ENCODE measurements around the gene CYSRT1. TPM values are rescaled to one million over a fixed set of nuclear protein-coding genes. Genes with fewer than 3 reads are reported as not detected.

The CYSRT1 gene
- total RNA-seq, 1 experiment from 2014 or later = 1.7 TPM

GRCh38 chr9:137176302-137177182 is 48.4 kb upstream of the CYSRT1 start:
- peaks cover 40% of the 10 kb centered on the region for H3K36me3 Mint-ChIP-seq (ENCODE audit: insufficient read depth, unreplicated experiment)
- H3K9me3 Mint-ChIP-seq (ENCODE audit: unreplicated experiment) = no peaks in the 10 kb centered on the region
- H3K9me3 ChIP-seq = no peaks in the 10 kb centered on the region
- no peak overlapping the region for H3K4me3 Mint-ChIP-seq (ENCODE audit: unreplicated experiment)
- 0 out of 2 replicates have a peak, but pooled peaks cover 3% of the 10 kb centered on the region for H3K4me1 ChIP-seq
- ChIA-PET POLR2A (interaction anchor here (0.6 to 0.8 kb wide), 3 partner anchors 12 to 444 kb away, joined by 3 to 5 read pairs (median 3); partner anchors contain the start of gene TUBB4B), CTCF (interaction anchor here (0.5 to 2.2 kb wide), 14 partner anchors 9 to 336 kb away, joined by 3 to 13 read pairs (median 4); partner anchors contain the start of genes NPDC1, RNF208, RNF224 and TPRN)
- TF ChIP-seq CTCF (IDR thresholded peaks at IDR 0.05; ENCODE audit: insufficient read depth in 1 of 2, low read depth in 1 of 2, low read length in 1 of 2, severe bottlenecking in 1 of 2, unreplicated experiment in 1 of 2) = peak; percentile 35 to 72
- H3K27me3 Mint-ChIP-seq (ENCODE audit: insufficient read depth, unreplicated experiment) = no peaks in the 10 kb centered on the region
- H3K27ac Mint-ChIP-seq (ENCODE audit: unreplicated experiment) = no peak overlapping the region
- BruUV-seq (replicated peaks) = no TSS peak
- H3K36me3 ChIP-seq (ENCODE audit: control insufficient read depth, insufficient read depth, low read length) = no peaks in the 10 kb centered on the region
- peak; percentile 65 to 71 for DNase-seq
- H3K4me1 Mint-ChIP-seq (ENCODE audit: low read depth, unreplicated experiment) = no peaks in the 10 kb centered on the region
- no peak overlapping the region for H3K4me3 ChIP-seq (ENCODE audit: low read depth, low read length)
- no peaks in the 10 kb centered on the region for H3K27me3 ChIP-seq (replicated peaks; ENCODE audit: control insufficient read depth, insufficient read depth, low read length)
- intact Hi-C loops (cut with micrococcal nuclease; ENCODE audit: unreplicated experiment) = no loop called here

- H3K4me3 Mint-ChIP-seq (ENCODE audit: unreplicated experiment) = no peak overlapping the region
- Histone ChIP-seq H3K4me1 (0 out of 2 replicates have a peak, but pooled peaks cover 3% of the 10 kb centered on the region), H3K27me3 (replicated peaks; ENCODE audit: control insufficient read depth, insufficient read depth, low read length) (no peaks in the 10 kb centered on the region), H3K9me3 (no peaks in the 10 kb centered on the region), H3K4me3 (ENCODE audit: low read depth, low read length) (no peak overlapping the region), H3K36me3 (ENCODE audit: control insufficient read depth, insufficient read depth, low read length) (peaks cover 1% of the 10 kb centered on the region; the same call in 1 of the 2 replicates)
- TF ChIP-seq CTCF (IDR thresholded peaks at IDR 0.05; ENCODE audit: insufficient read depth in 1 of 2, low read depth in 1 of 2, low read length in 1 of 2, severe bottlenecking in 1 of 2, unreplicated experiment in 1 of 2) = no peak
- H3K27me3 Mint-ChIP-seq (ENCODE audit: insufficient read depth, unreplicated experiment) = no peaks in the 10 kb centered on the region
- POLR2A ChIA-PET = no interaction called here
- H3K36me3 Mint-ChIP-seq (ENCODE audit: insufficient read depth, unreplicated experiment) = peaks cover 49% of the 10 kb centered on the region
- no peak overlapping the region for H3K27ac Mint-ChIP-seq (ENCODE audit: unreplicated experiment)
- H3K4me1 Mint-ChIP-seq (ENCODE audit: low read depth, unreplicated experiment) = no peaks in the 10 kb centered on the region
- BruUV-seq (replicated peaks) = no TSS peak
- no peaks in the 10 kb centered on the region for H3K9me3 Mint-ChIP-seq (ENCODE audit: unreplicated experiment)
- CTCF ChIA-PET = interaction anchor here (0.6 to 2.2 kb wide), 3 partner anchors 12 to 132 kb away, joined by 3 to 13 read pairs (median 4); no protein-coding TSS in a partner anchor
- intact Hi-C loops (cut with micrococcal nuclease; ENCODE audit: unreplicated experiment) = no loop called here
- no peak for DNase-seq
Observed at GRCh38 chr9:137178201-137178938, 46.6 kb upstream of the CYSRT1 start.
